SK-N-SH (cell line): ENCODE results near the gene SLC1A7. TPM values are rescaled to one million over a fixed set of nuclear protein-coding genes. Genes with fewer than 3 reads are reported as not detected.

Experiments
- CTCF ChIA-PET: fragments of 300-600, 350-600 bp; formaldehyde crosslinking; extraction: SDS; loops from one replicate; lab custom pipeline; 2021; lab: Yijun Ruan, JAX
- POLR2A ChIA-PET: fragments of 350-600 bp; sonication (Branson Sonifier 250); formaldehyde crosslinking; extraction: SDS; loops from one replicate; lab custom pipeline; 2020; ENCODE audit warnings: antibody characterized with exemption, inconsistent platforms; lab: Yijun Ruan, JAX
- DNase-seq: peaks from one replicate; pipeline ENCODE4 v3.0.0; 2012
- H2AFZ ChIP-seq: fragments of 200-600 bp; sonication (generic); 2 replicates; pipeline ENCODE4 v1.8.1; 2016; ENCODE audit warnings: antibody characterized with exemption, mild to moderate bottlenecking, low read depth
- H3F3A ChIP-seq: fragments of 200-600 bp; sonication (generic); replicated peaks from 2 replicates; pipeline ENCODE3; 2016; ENCODE audit warnings: antibody characterized with exemption, mild to moderate bottlenecking; ENCODE audit not compliant: insufficient read depth
- H3K27ac ChIP-seq, 2 experiments: fragments of 200-500 bp in 1 of 2; fragments of 200-600 bp in 1 of 2; sonication (Bioruptor generic) in 1 of 2; sonication (generic), shearing (Covaris generic) in 1 of 2; 2 replicates each; pipeline versions ENCODE4 v1.5.1 to v1.6.1; 2014 to 2016; ENCODE audit warnings: low read depth in 2 of 2, inconsistent platforms in 1 of 2, low read length in 1 of 2, mild to moderate bottlenecking in 1 of 2, mixed read lengths in 1 of 2
- H3K27me3 ChIP-seq: fragments of 200-600 bp; sonication (generic), shearing (Covaris generic); 2 replicates; pipeline ENCODE4 v1.6.1; 2016; ENCODE audit warnings: mixed run types; ENCODE audit not compliant: insufficient read depth
- H3K36me3 ChIP-seq, 2 experiments: fragments of 200-500 bp in 1 of 2; fragments of 200-600 bp in 1 of 2; sonication (Bioruptor generic) in 1 of 2; sonication (generic) in 1 of 2; replicated peaks in 1 of 2; 2 replicates each; pipeline versions ENCODE3 to v1.5.1; 2014 to 2016; ENCODE audit warnings: low read length in 1 of 2, mild to moderate bottlenecking in 1 of 2; ENCODE audit not compliant: insufficient read depth in 2 of 2, control insufficient read depth in 1 of 2
- H3K4me1 ChIP-seq, 2 experiments: fragments of 200-500 bp in 1 of 2; fragments of 200-600 bp in 1 of 2; sonication (Bioruptor generic) in 1 of 2; sonication (generic), shearing (Covaris generic) in 1 of 2; 2 replicates each; pipeline versions ENCODE4 v1.5.1 to v1.6.1; 2014 to 2016; ENCODE audit warnings: low read depth in 1 of 2, low read length in 1 of 2, mixed run types in 1 of 2; ENCODE audit not compliant: insufficient read depth in 2 of 2, control insufficient read depth in 1 of 2
- H3K4me2 ChIP-seq: fragments of 200-600 bp; sonication (generic), shearing (Covaris generic); 2 replicates; pipeline ENCODE4 v1.6.1; 2017; ENCODE audit warnings: mixed run types
- H3K4me3 ChIP-seq, 2 experiments: fragments of 200-500 bp in 1 of 2; fragments of 200-600 bp in 1 of 2; sonication (Bioruptor generic) in 1 of 2; sonication (generic), shearing (Covaris generic) in 1 of 2; 2 replicates each; pipeline versions ENCODE4 v1.5.1 to v1.8.1; 2014 to 2016; ENCODE audit warnings: low read depth in 2 of 2, inconsistent platforms in 1 of 2, low read length in 1 of 2, mild to moderate bottlenecking in 1 of 2, mixed read lengths in 1 of 2, moderate library complexity in 1 of 2
- H3K79me2 ChIP-seq: fragments of 200-600 bp; sonication (generic); 2 replicates; pipeline ENCODE4 v1.8.1; 2017; ENCODE audit warnings: mild to moderate bottlenecking; ENCODE audit not compliant: insufficient read depth
- H3K9ac ChIP-seq: fragments of 200-600 bp; sonication (generic); 2 replicates; pipeline ENCODE4 v1.6.1; 2017; ENCODE audit warnings: mixed run types
- H3K9me2 ChIP-seq: fragments of 200-600 bp; sonication (generic); 2 replicates; pipeline ENCODE4 v1.6.1; 2017; ENCODE audit warnings: mixed run types
- H3K9me3 ChIP-seq: fragments of 200-600 bp; sonication (generic); 2 replicates; pipeline ENCODE4 v1.6.1; 2017; ENCODE audit warnings: mixed run types, mild to moderate bottlenecking, moderate library complexity
- H4K20me1 ChIP-seq: fragments of 200-600 bp; sonication (generic); 2 replicates; pipeline ENCODE4 v1.6.1; 2017; ENCODE audit warnings: mild to moderate bottlenecking, mixed run types; ENCODE audit not compliant: insufficient read depth
- CTCF ChIP-seq: fragments of 200-600 bp; sonication (generic); IDR thresholded peaks from 2 replicates; pipeline ENCODE4 v1.6.1; 2017; ENCODE audit warnings: antibody characterized with exemption, mild to moderate bottlenecking, moderate library complexity
- EP300 ChIP-seq, 2 experiments: IDR thresholded peaks; 2 replicates each; pipeline versions ENCODE4 v1.4.0 to v1.6.1; 2012; ENCODE audit warnings: borderline replicate concordance in 1 of 2, low read depth in 1 of 2, low read length in 1 of 2
- FOXJ3 ChIP-seq: sonication (generic); formaldehyde crosslinking; IDR thresholded peaks from 2 replicates; pipeline ENCODE4 v1.5.1; 2020; ENCODE audit warnings: mild to moderate bottlenecking, missing genetic modification reagents
- FOXM1 ChIP-seq: IDR thresholded peaks from 2 replicates; pipeline ENCODE4 v1.4.0; 2012; ENCODE audit warnings: low read depth, mild to moderate bottlenecking
- GATA2 ChIP-seq: sonication (generic); formaldehyde crosslinking; IDR thresholded peaks from 2 replicates; pipeline ENCODE4 v1.5.0; 2020; ENCODE audit warnings: mild to moderate bottlenecking, missing genetic modification reagents
- IRF3 ChIP-seq: fragments of 150-350 bp; IDR thresholded peaks from 2 replicates; pipeline ENCODE4 v1.6.1; 2016; ENCODE audit warnings: mild to moderate bottlenecking, low read depth, low read length
- NRF1 ChIP-seq: IDR thresholded peaks from 2 replicates; pipeline ENCODE4 v1.6.1; 2012; ENCODE audit warnings: low read depth, mild to moderate bottlenecking, low read length
- TEAD4 ChIP-seq: IDR thresholded peaks from 2 replicates; pipeline ENCODE4 v1.4.0; 2012; ENCODE audit warnings: mild to moderate bottlenecking, borderline replicate concordance; ENCODE audit not compliant: insufficient read depth
- YY1 ChIP-seq: IDR thresholded peaks from 2 replicates; pipeline ENCODE4 v1.4.0; 2012; ENCODE audit warnings: low read depth, mild to moderate bottlenecking
- WGBS: methylation state at CpG from one replicate; pipeline ENCODE4 v1.1.6; 2017; ENCODE audit warnings: low lambda C conversion rate; 5-methylcytosine and 5-hydroxymethylcytosine counted together
- polyA plus RNA-seq, 3 experiments: library from polyadenylated mRNA; depleted of rRNA; stranded (reverse); fragments of >200 nt; gene quantifications; 2 replicates each; pipeline ENCODE4 v1.2.3, GENCODE V29; 2012
- TF ChIP-seq, protein P1 (sequence below): IDR thresholded peaks from 2 replicates; pipeline ENCODE4 v1.4.0; 2012; ENCODE audit warnings: low read depth

Gene SLC1A7
- polyA plus RNA-seq, 1 of the 3 experiments (the other 2 are of a cell fraction) = not detected

DNA sequence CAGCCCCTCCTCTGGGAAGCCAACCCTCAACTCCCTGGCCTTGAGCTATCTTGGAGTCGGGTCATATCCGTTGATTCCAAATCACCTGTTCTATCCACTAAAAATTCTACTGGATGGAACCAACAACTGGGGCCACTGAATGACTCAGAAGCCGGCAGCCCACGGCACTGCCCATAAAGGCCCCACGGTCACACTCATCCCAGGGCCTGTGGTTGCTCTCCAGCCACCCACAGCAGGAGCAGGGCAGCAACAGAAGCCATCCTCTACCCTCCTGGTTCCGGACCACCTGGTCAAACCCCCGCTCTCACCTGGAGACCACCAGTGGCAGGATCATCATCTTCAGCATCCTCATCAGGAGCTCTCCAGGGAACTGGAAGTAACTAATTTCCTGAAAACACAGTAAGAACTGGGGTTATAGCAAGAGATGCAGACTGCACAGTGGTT lies 8.4 kb downstream of the SLC1A7 start:
- H2AFZ ChIP-seq = no peak overlapping the region
- no peak overlapping the region for H3K27ac ChIP-seq
- H3K27me3 ChIP-seq = no peaks in the 10 kb centered on the region
- H4K20me1 ChIP-seq = no peaks in the 10 kb centered on the region
- H3K79me2 ChIP-seq = no peaks in the 10 kb centered on the region
- ChIA-PET CTCF (interaction anchor here (0.8 to 2.6 kb wide), 2 partner anchors 48 to 115 kb away, joined by 3 to 9 read pairs; no protein-coding TSS in a partner anchor), POLR2A (no interaction called here)
- H3K9ac ChIP-seq = no peak overlapping the region
- H3K4me3 ChIP-seq = no peak overlapping the region
- no peaks in the 10 kb centered on the region for H3K9me2 ChIP-seq
- no peak for TF ChIP-seq TEAD4
- no peak for TF ChIP-seq FOXJ3 (CRISPR knock-in tag)
- no peak for TF ChIP-seq GATA2
- no peak for TF ChIP-seq YY1
- TF ChIP-seq CTCF = no peak
- no peak for TF ChIP-seq FOXM1
- TF ChIP-seq IRF3 = no peak
- no peaks in the 10 kb centered on the region for H3K36me3 ChIP-seq
- WGBS = 92% methylated on average over 7 of the region's 7 CpGs
- DNase-seq = no peak
- peaks cover 7% of the 10 kb centered on the region; the same call in 1 of the 2 replicates for H3K9me3 ChIP-seq
- peaks cover 4 to 6% of the 10 kb centered on the region in 2 experiments; a peak in 2 of 4 replicates for H3K4me1 ChIP-seq
- H3F3A ChIP-seq = no peaks in the 10 kb centered on the region
- no peak overlapping the region for H3K4me2 ChIP-seq

GRCh38 chr1:53133261-53134041 lies 9.0 kb downstream of the SLC1A7 start:
- Histone ChIP-seq H3K27ac (no peak overlapping the region), H3K4me1 (peaks cover 4 to 6% of the 10 kb centered on the region in 2 experiments; a peak in 2 of 4 replicates), H3K4me2 (no peak overlapping the region)
- TF ChIP-seq FOXM1 = no peak
- no peak for TF ChIP-seq NRF1
- no peak for TF ChIP-seq EP300 (IDR thresholded peaks at IDR 0.05; ENCODE audit: borderline replicate concordance in 1 of 2, low read depth in 1 of 2, low read length in 1 of 2)
- TF ChIP-seq, protein P1, sequence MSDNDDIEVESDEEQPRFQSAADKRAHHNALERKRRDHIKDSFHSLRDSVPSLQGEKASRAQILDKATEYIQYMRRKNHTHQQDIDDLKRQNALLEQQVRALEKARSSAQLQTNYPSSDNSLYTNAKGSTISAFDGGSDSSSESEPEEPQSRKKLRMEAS = no peak
- no peak for TF ChIP-seq IRF3
- TF ChIP-seq, all 33 proteins: peak for 0
- Histone ChIP-seq H3K9me2 (no peaks in the 10 kb centered on the region), H2AFZ (no peak overlapping the region), H3K36me3 (no peaks in the 10 kb centered on the region), H3K9ac (no peak overlapping the region), H4K20me1 (no peaks in the 10 kb centered on the region), H3K79me2 (no peaks in the 10 kb centered on the region), H3K9me3 (peaks cover 7% of the 10 kb centered on the region; the same call in 1 of the 2 replicates), H3K4me3 (no peak overlapping the region), H3F3A (no peaks in the 10 kb centered on the region), H3K27me3 (no peaks in the 10 kb centered on the region)
- ChIA-PET CTCF (interaction anchor here (2.6 kb wide), 1 partner anchor 49 kb away, joined by 9 read pairs; no protein-coding TSS in a partner anchor), POLR2A (no interaction called here)
- 66% methylated on average over 9 of the region's 9 CpGs for WGBS
- DNase-seq = no peak
